IMR-90 (cell line): Measurements from ENCODE around the gene TTF2. TPM values are rescaled to one million over a fixed set of nuclear protein-coding genes. Genes with fewer than 3 reads are reported as not detected.

Experiments used
- ATAC-seq: fragments of 200-7000 bp; cut with Tn5 transposase; 2 replicates; pipeline ENCODE4 v1.9.1; 2020; ENCODE audit warnings: low read depth, mild to moderate bottlenecking, moderate library complexity
- BruUV-seq: library from RNA; stranded (reverse); fragments of 400-500 nt; replicated peaks from 2 replicates; lab custom pipeline; 2021; lab: Mats Ljungman, UMichigan
- CTCF ChIA-PET: fragments of 300-600 bp; formaldehyde crosslinking; extraction: SDS; loops from one replicate; lab custom pipeline; 2021; ENCODE audit warnings: antibody characterized with exemption; lab: Yijun Ruan, JAX
- POLR2A ChIA-PET: fragments of 300-600 bp; sonication (Branson Sonifier 250); formaldehyde crosslinking; loops from one replicate; lab custom pipeline; 2022; ENCODE audit warnings: antibody characterized with exemption; ENCODE audit not compliant: unreplicated experiment; lab: Charles Lee
- DNase-seq: peaks from one replicate; pipeline ENCODE4 v3.0.0; 2013
- H2AFZ ChIP-seq: replicated peaks from 2 replicates; pipeline ENCODE3; 2013; ENCODE audit warnings: low read length, mild to moderate bottlenecking; ENCODE audit not compliant: poor library complexity
- H2AK5ac ChIP-seq: 2 replicates; pipeline ENCODE4 v1.6.1; 2013; ENCODE audit warnings: low read depth, low read length, inconsistent platforms
- H2AK9ac ChIP-seq: replicated peaks from 2 replicates; pipeline ENCODE3; 2013; ENCODE audit warnings: mild to moderate bottlenecking, low read depth, low read length, moderate library complexity; ENCODE audit not compliant: poor library complexity
- H2BK120ac ChIP-seq: 2 replicates; pipeline ENCODE4 v1.6.1; 2013; ENCODE audit warnings: low read depth, low read length, inconsistent platforms
- H2BK15ac ChIP-seq: 3 replicates; pipeline ENCODE4 v1.6.1; 2013; ENCODE audit warnings: low read depth, low read length, inconsistent platforms
- H2BK20ac ChIP-seq: 2 replicates; pipeline ENCODE4 v1.6.1; 2013; ENCODE audit warnings: low read depth, mild to moderate bottlenecking, inconsistent platforms, low read length, moderate library complexity
- H2BK5ac ChIP-seq: 2 replicates; pipeline ENCODE4 v1.6.1; 2013; ENCODE audit warnings: mild to moderate bottlenecking, low read depth, low read length, inconsistent platforms; ENCODE audit not compliant: poor library complexity, severe bottlenecking
- H3K14ac ChIP-seq: replicated peaks from 2 replicates; pipeline ENCODE4 v1.6.1; 2013; ENCODE audit warnings: low read depth, low read length, inconsistent platforms
- H3K18ac ChIP-seq: 2 replicates; pipeline ENCODE4 v1.6.1; 2013; ENCODE audit warnings: low read depth, low read length, control low read depth
- H3K23ac ChIP-seq: 2 replicates; pipeline ENCODE4 v1.6.1; 2013; ENCODE audit warnings: low read depth, low read length, inconsistent platforms
- H3K27ac ChIP-seq: 2 replicates; pipeline ENCODE4 v1.5.1; 2013; ENCODE audit warnings: mild to moderate bottlenecking, control low read depth, low read length; ENCODE audit not compliant: insufficient read depth
- H3K27me3 ChIP-seq: 2 replicates; pipeline ENCODE4 v1.6.1; 2013; ENCODE audit warnings: low read length; ENCODE audit not compliant: control insufficient read depth, insufficient read depth
- H3K36me3 ChIP-seq: 2 replicates; pipeline ENCODE4 v1.6.1; 2013; ENCODE audit warnings: low read length, mixed read lengths; ENCODE audit not compliant: control insufficient read depth, insufficient read depth
- H3K4ac ChIP-seq: 2 replicates; pipeline ENCODE4 v1.6.1; 2013; ENCODE audit warnings: low read depth, low read length, inconsistent platforms
- H3K4me1 ChIP-seq: 2 replicates; pipeline ENCODE4 v1.6.1; 2013; ENCODE audit warnings: low read length, mixed read lengths; ENCODE audit not compliant: control insufficient read depth, insufficient read depth
- H3K4me2 ChIP-seq: 2 replicates; pipeline ENCODE4 v1.6.1; 2013; ENCODE audit warnings: low read depth, mild to moderate bottlenecking, control low read depth, low read length, moderate library complexity
- H3K4me3 ChIP-seq: 2 replicates; pipeline ENCODE4 v1.5.1; 2013; ENCODE audit warnings: low read depth, mild to moderate bottlenecking, control low read depth, low read length, moderate library complexity; ENCODE audit not compliant: insufficient read depth
- H3K56ac ChIP-seq: 2 replicates; pipeline ENCODE4 v1.6.1; 2013; ENCODE audit warnings: low read length, inconsistent platforms; ENCODE audit not compliant: insufficient read depth; ENCODE audit errors: extremely low read depth
- H3K79me1 ChIP-seq, 2 experiments: 2 replicates each; pipeline ENCODE4 v1.6.1; 2013; ENCODE audit warnings: low read length in 2 of 2, inconsistent platforms in 1 of 2, low read depth in 1 of 2
- H3K9ac ChIP-seq: 2 replicates; pipeline ENCODE4 v1.6.1; 2013; ENCODE audit warnings: low read depth, low read length, control low read depth
- H3K9me1 ChIP-seq: 2 replicates; pipeline ENCODE4 v1.6.1; 2013; ENCODE audit warnings: low read length, inconsistent platforms; ENCODE audit not compliant: insufficient read depth
- H3K9me3 ChIP-seq: 2 replicates; pipeline ENCODE4 v1.6.1; 2013; ENCODE audit warnings: low read length; ENCODE audit not compliant: control insufficient read depth, insufficient read depth
- H4K20me1 ChIP-seq: 2 replicates; pipeline ENCODE4 v1.6.1; 2013; ENCODE audit warnings: low read length, inconsistent platforms; ENCODE audit not compliant: insufficient read depth
- H4K5ac ChIP-seq: 2 replicates; pipeline ENCODE4 v1.6.1; 2013; ENCODE audit warnings: mild to moderate bottlenecking, low read depth, low read length, control low read depth
- H4K8ac ChIP-seq, 2 experiments: 2 replicates each; pipeline ENCODE4 v1.6.1; 2013; ENCODE audit warnings: low read depth in 2 of 2, low read length in 2 of 2, control low read depth in 1 of 2, inconsistent platforms in 1 of 2
- H4K91ac ChIP-seq: 2 replicates; pipeline ENCODE4 v1.6.1; 2013; ENCODE audit warnings: low read depth, low read length, inconsistent platforms; ENCODE audit not compliant: insufficient read depth
- BHLHE40 ChIP-seq: fragments of 150-350 bp; IDR thresholded peaks from 2 replicates; pipeline ENCODE4 v1.6.1; 2016; ENCODE audit warnings: mild to moderate bottlenecking, low read depth, low read length
- CEBPB ChIP-seq: IDR thresholded peaks from 2 replicates; pipeline ENCODE4 v1.6.1; 2012; ENCODE audit warnings: low read depth, low read length, improper control_type of control experiment
- CHD1 ChIP-seq: IDR thresholded peaks from 2 replicates; pipeline ENCODE4 v1.6.1; 2012; ENCODE audit warnings: low read depth, low read length, improper control_type of control experiment
- FOS ChIP-seq: fragments of 150-350 bp; IDR thresholded peaks from 2 replicates; pipeline ENCODE4 v1.6.1; 2016; ENCODE audit warnings: low read depth, low read length
- MAFK ChIP-seq: IDR thresholded peaks from 2 replicates; pipeline ENCODE4 v1.6.1; 2012; ENCODE audit warnings: low read depth, low read length, improper control_type of control experiment
- MAZ ChIP-seq: IDR thresholded peaks from 2 replicates; pipeline ENCODE4 v1.6.1; 2012; ENCODE audit warnings: low read depth, mild to moderate bottlenecking, low read length, improper control_type of control experiment, moderate library complexity, borderline replicate concordance
- MXI1 ChIP-seq: IDR thresholded peaks from 2 replicates; pipeline ENCODE4 v1.6.1; 2012; ENCODE audit warnings: low read depth, mild to moderate bottlenecking, low read length, moderate library complexity, borderline replicate concordance
- NFE2L2 ChIP-seq: fragments of 150-350 bp; IDR thresholded peaks from 2 replicates; pipeline ENCODE4 v1.6.1; 2016; ENCODE audit warnings: low read depth, mild to moderate bottlenecking, low read length
- POLR2A ChIP-seq: IDR thresholded peaks from 2 replicates; pipeline ENCODE4 v1.6.1; 2012; ENCODE audit warnings: mild to moderate bottlenecking, low read depth, low read length
- RAD21 ChIP-seq: IDR thresholded peaks from 2 replicates; pipeline ENCODE4 v1.6.1; 2012; ENCODE audit warnings: low read length, improper control_type of control experiment
- RCOR1 ChIP-seq: IDR thresholded peaks from 2 replicates; pipeline ENCODE4 v1.6.1; 2012; ENCODE audit warnings: mild to moderate bottlenecking, low read length, improper control_type of control experiment; ENCODE audit not compliant: insufficient replicate concordance
- RFX5 ChIP-seq: IDR thresholded peaks from 2 replicates; pipeline ENCODE4 v1.8.0; 2012; ENCODE audit warnings: low read depth, mild to moderate bottlenecking, low read length, moderate library complexity
- SMC3 ChIP-seq: fragments of 150-350 bp; IDR thresholded peaks from 2 replicates; pipeline ENCODE4 v1.6.1; 2016; ENCODE audit warnings: low read depth, mild to moderate bottlenecking, antibody characterized with exemption, low read length, moderate library complexity
- WGBS, 2 experiments: methylation state at CpG; one replicate each; pipeline versions ENCODE4 v1.1.5 to v1.1.7; 2013; ENCODE audit warnings: missing lambda C conversion rate in 2 of 2; ENCODE audit not compliant: insufficient read length in 1 of 2; ENCODE audit errors: extremely low coverage in 2 of 2; 5-methylcytosine and 5-hydroxymethylcytosine counted together
- dilution Hi-C: fragments of 300-500 bp; cut with HindIII; formaldehyde crosslinking; loops from one replicate; pipeline ENCODE4 v1.14.3; 2018; ENCODE audit warnings: low sequenced_read_pairs; ENCODE audit not compliant: unreplicated experiment
- in situ Hi-C: fragments of 300-500 bp; cut with MboI; formaldehyde crosslinking; loops from 3 replicates; pipeline ENCODE4 v1.14.3; 2019; ENCODE audit warnings: low sequenced_read_pairs, inconsistent platforms, mixed read lengths
- intact Hi-C: fragments of 100-400 bp; cut with micrococcal nuclease; formaldehyde crosslinking; loops from 2 replicates; pipeline ENCODE4 v1.10.0; 2022
- polyA plus RNA-seq, 3 experiments: library from polyadenylated mRNA; depleted of rRNA; stranded (reverse); fragments of >200 nt; gene quantifications; 2 replicates each; pipeline ENCODE4 v1.2.3, GENCODE V29; 2012; ENCODE audit warnings: low replicate concordance in 1 of 3
- total RNA-seq: library from RNA; depleted of rRNA; stranded (reverse); fragments of >200 nt; gene quantifications from 2 replicates; pipeline ENCODE4 v1.2.3, GENCODE V29; 2012
- TF ChIP-seq, protein P1 (sequence below): fragments of 150-350 bp; IDR thresholded peaks from 2 replicates; pipeline ENCODE4 v1.6.1; 2017; ENCODE audit warnings: mild to moderate bottlenecking, antibody characterized with exemption, low read length, low read depth
- TF ChIP-seq, protein P2 (sequence below): fragments of 150-350 bp; IDR thresholded peaks from 2 replicates; pipeline ENCODE4 v1.6.1; 2016; ENCODE audit warnings: low read depth, mild to moderate bottlenecking, low read length, moderate library complexity, borderline replicate concordance
- TF ChIP-seq, protein P3 (sequence below): conservative IDR thresholded peaks from 2 replicates; pipeline ENCODE4 v1.5.1; 2012; ENCODE audit warnings: mild to moderate bottlenecking, low read depth, low read length, improper control_type of control experiment

Gene TTF2
- total and polyA plus RNA-seq, 2 of the 4 experiments (the other 2 are of a cell fraction): 11.5 to 14.7 TPM

DNA sequence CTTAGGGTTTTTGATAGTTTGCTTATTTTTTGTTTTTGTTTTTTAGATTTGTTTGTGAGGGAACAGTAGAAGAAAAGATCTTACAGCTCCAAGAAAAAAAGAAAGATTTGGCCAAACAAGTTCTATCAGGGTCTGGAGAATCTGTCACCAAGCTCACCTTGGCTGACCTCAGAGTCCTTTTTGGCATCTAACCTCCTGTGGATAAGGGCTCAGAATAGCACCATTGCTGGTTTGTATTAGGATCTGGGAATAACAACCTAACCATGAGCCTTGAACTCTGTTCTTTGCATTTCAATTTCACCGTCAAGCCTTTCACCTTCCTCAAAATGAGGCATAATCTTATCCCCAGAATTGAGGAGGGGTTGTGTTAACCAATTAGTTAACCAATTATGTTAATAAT, 41.2 kb downstream of the TTF2 start:
- dilution Hi-C loops: no loop called here
- TF ChIP-seq, protein P1, sequence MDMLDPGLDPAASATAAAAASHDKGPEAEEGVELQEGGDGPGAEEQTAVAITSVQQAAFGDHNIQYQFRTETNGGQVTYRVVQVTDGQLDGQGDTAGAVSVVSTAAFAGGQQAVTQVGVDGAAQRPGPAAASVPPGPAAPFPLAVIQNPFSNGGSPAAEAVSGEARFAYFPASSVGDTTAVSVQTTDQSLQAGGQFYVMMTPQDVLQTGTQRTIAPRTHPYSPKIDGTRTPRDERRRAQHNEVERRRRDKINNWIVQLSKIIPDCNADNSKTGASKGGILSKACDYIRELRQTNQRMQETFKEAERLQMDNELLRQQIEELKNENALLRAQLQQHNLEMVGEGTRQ: no peak
- TF ChIP-seq RCOR1: no peak
- TF ChIP-seq RAD21: no peak
- no peak for TF ChIP-seq BHLHE40
- TF ChIP-seq CHD1: no peak
- TF ChIP-seq, protein P2, sequence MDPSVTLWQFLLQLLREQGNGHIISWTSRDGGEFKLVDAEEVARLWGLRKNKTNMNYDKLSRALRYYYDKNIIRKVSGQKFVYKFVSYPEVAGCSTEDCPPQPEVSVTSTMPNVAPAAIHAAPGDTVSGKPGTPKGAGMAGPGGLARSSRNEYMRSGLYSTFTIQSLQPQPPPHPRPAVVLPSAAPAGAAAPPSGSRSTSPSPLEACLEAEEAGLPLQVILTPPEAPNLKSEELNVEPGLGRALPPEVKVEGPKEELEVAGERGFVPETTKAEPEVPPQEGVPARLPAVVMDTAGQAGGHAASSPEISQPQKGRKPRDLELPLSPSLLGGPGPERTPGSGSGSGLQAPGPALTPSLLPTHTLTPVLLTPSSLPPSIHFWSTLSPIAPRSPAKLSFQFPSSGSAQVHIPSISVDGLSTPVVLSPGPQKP: no peak
- no peak for TF ChIP-seq RFX5
- no peak for TF ChIP-seq MXI1
- no peak for TF ChIP-seq SMC3
- TF ChIP-seq NFE2L2: no peak
- TF ChIP-seq MAFK: no peak
- TF ChIP-seq POLR2A: no peak
- TF ChIP-seq MAZ: no peak
- no peak for TF ChIP-seq CEBPB
- TF ChIP-seq, protein P3, sequence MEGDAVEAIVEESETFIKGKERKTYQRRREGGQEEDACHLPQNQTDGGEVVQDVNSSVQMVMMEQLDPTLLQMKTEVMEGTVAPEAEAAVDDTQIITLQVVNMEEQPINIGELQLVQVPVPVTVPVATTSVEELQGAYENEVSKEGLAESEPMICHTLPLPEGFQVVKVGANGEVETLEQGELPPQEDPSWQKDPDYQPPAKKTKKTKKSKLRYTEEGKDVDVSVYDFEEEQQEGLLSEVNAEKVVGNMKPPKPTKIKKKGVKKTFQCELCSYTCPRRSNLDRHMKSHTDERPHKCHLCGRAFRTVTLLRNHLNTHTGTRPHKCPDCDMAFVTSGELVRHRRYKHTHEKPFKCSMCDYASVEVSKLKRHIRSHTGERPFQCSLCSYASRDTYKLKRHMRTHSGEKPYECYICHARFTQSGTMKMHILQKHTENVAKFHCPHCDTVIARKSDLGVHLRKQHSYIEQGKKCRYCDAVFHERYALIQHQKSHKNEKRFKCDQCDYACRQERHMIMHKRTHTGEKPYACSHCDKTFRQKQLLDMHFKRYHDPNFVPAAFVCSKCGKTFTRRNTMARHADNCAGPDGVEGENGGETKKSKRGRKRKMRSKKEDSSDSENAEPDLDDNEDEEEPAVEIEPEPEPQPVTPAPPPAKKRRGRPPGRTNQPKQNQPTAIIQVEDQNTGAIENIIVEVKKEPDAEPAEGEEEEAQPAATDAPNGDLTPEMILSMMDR: no peak
- TF ChIP-seq FOS: no peak
- H3K9me3 ChIP-seq: no peaks in the 10 kb centered on the region
- in situ Hi-C loops: no loop called here
- H3K18ac ChIP-seq: no peak overlapping the region
- no peak overlapping the region for H3K4me3 ChIP-seq
- H2BK15ac ChIP-seq: no peak overlapping the region
- no peak for ATAC-seq
- H3K56ac ChIP-seq: no peak overlapping the region
- no peak overlapping the region for H2AFZ ChIP-seq
- H2BK120ac ChIP-seq: no peak overlapping the region
- DNase-seq: no peak
- H3K23ac ChIP-seq: no peak overlapping the region
- no peak overlapping the region for H3K27ac ChIP-seq
- H4K91ac ChIP-seq: no peak overlapping the region
- peaks cover 3% of the 10 kb centered on the region for H3K4me1 ChIP-seq
- H3K4me2 ChIP-seq: no peak overlapping the region
- ChIA-PET POLR2A (no interaction called here), CTCF (no interaction called here)
- no peak overlapping the region for H4K5ac ChIP-seq
- H2BK5ac ChIP-seq: no peak overlapping the region
- H2BK20ac ChIP-seq: no peak overlapping the region
- no peaks in the 10 kb centered on the region for H4K20me1 ChIP-seq
- no TSS peak for BruUV-seq
- H3K4ac ChIP-seq: no peak overlapping the region
- peaks cover 6% of the 10 kb centered on the region for H3K36me3 ChIP-seq
- no CpG with 5 or more reads among the region's 1 CpG for WGBS, 2 experiments
- H3K14ac ChIP-seq: no peak overlapping the region
- 0 out of 2 replicates have a peak, but pooled peaks cover 6% of the 10 kb centered on the region for H3K9me1 ChIP-seq
- no peak overlapping the region for H2AK9ac ChIP-seq
- H2AK5ac ChIP-seq: no peak overlapping the region
- H3K79me1 ChIP-seq: no peaks in the 10 kb centered on the region
- intact Hi-C loops: no loop called here
- H3K9ac ChIP-seq: no peak overlapping the region
- H3K27me3 ChIP-seq: no peaks in the 10 kb centered on the region
- no peak overlapping the region for H4K8ac ChIP-seq
